Neural cell (in vitro differentiated cells): ENCODE data around the gene NEDD4L. TPM values are rescaled to one million over a fixed set of nuclear protein-coding genes. Genes with fewer than 3 reads are reported as not detected.
A peak's percentile ranks its signal among the peaks of the same experiment; 100 is the strongest.

Experiments used
- H2AFZ ChIP-seq: fragments of 200-600, 300-800 bp; sonication (generic), shearing (Covaris generic); 2 replicates; pipeline ENCODE4 v1.6.0; 2014; ENCODE audit warnings: low read depth, mild to moderate bottlenecking, antibody characterized with exemption, low read length, moderate library complexity
- H3F3A ChIP-seq: fragments of 200-600 bp; shearing (Covaris generic); 2 replicates; pipeline ENCODE4 v1.6.1; 2016; ENCODE audit warnings: mild to moderate bottlenecking, moderate library complexity, mixed read lengths, antibody characterized with exemption, low read length; ENCODE audit not compliant: insufficient read depth, poor library complexity, severe bottlenecking
- H3K27ac ChIP-seq: fragments of 200-600, 300-800 bp; sonication (generic), shearing (Covaris generic); 2 replicates; pipeline ENCODE4 v1.5.1; 2014; ENCODE audit warnings: mild to moderate bottlenecking, low read length, moderate library complexity
- H3K27me3 ChIP-seq: fragments of 300-800, 200-600 bp; sonication (generic), shearing (Covaris generic); 2 replicates; pipeline ENCODE4 v1.6.0; 2014; ENCODE audit warnings: mild to moderate bottlenecking, low read depth, low read length, moderate library complexity; ENCODE audit not compliant: insufficient read depth
- H3K36me3 ChIP-seq: fragments of 300-800, 200-600 bp; sonication (generic), shearing (Covaris generic); 2 replicates; pipeline ENCODE4 v1.5.1; 2014; ENCODE audit warnings: mild to moderate bottlenecking, antibody characterized with exemption, low read length, moderate library complexity; ENCODE audit not compliant: insufficient read depth
- H3K4me2 ChIP-seq: fragments of 300-800, 200-600 bp; sonication (generic), shearing (Covaris generic); 2 replicates; pipeline ENCODE4 v1.6.0; 2014; ENCODE audit warnings: mild to moderate bottlenecking, low read length
- H3K4me3 ChIP-seq: fragments of 300-800, 200-600 bp; sonication (generic), shearing (Covaris generic); 2 replicates; pipeline ENCODE4 v1.5.1; 2014; ENCODE audit warnings: mild to moderate bottlenecking, low read length, moderate library complexity
- H3K79me2 ChIP-seq: fragments of 200-600 bp; shearing (Covaris generic); replicated peaks from 2 replicates; pipeline ENCODE4 v1.6.0; 2014; ENCODE audit warnings: mild to moderate bottlenecking, low read length, moderate library complexity; ENCODE audit not compliant: insufficient read depth
- H3K9ac ChIP-seq: fragments of 300-800, 200-600 bp; sonication (generic), shearing (Covaris generic); 2 replicates; pipeline ENCODE4 v1.6.1; 2016; ENCODE audit warnings: mild to moderate bottlenecking, low read length, mixed read lengths
- H3K9me2 ChIP-seq: fragments of 200-600 bp; shearing (Covaris generic); 2 replicates; pipeline ENCODE4 v1.6.1; 2016; ENCODE audit warnings: mild to moderate bottlenecking, low read length, mixed read lengths; ENCODE audit not compliant: insufficient read depth
- H3K9me3 ChIP-seq: fragments of 200-600, 300-800 bp; sonication (generic), shearing (Covaris generic); 2 replicates; pipeline ENCODE4 v1.6.1; 2016; ENCODE audit warnings: mild to moderate bottlenecking, mixed run types, low read length, moderate library complexity, mixed read lengths
- H4K20me1 ChIP-seq: fragments of 200-600 bp; shearing (Covaris generic); 2 replicates; pipeline ENCODE4 v1.6.1; 2016; ENCODE audit warnings: mild to moderate bottlenecking, mixed run types; ENCODE audit not compliant: insufficient read depth
- EP300 ChIP-seq: fragments of 450-650 bp; conservative IDR thresholded peaks from 2 replicates; pipeline ENCODE4 v1.6.1; 2014; ENCODE audit warnings: antibody characterized with exemption, mild to moderate bottlenecking, moderate library complexity; ENCODE audit not compliant: poor library complexity, severe bottlenecking
- EZH2 ChIP-seq: fragments of 200-600, 300-800 bp; shearing (Covaris generic), sonication (generic); IDR thresholded peaks from 2 replicates; pipeline ENCODE4 v1.6.1; 2014; ENCODE audit warnings: antibody characterized with exemption, low read length, borderline replicate concordance, mild to moderate bottlenecking; ENCODE audit not compliant: insufficient read depth, poor library complexity, severe bottlenecking
- MXI1 ChIP-seq: fragments of 450-650 bp; conservative IDR thresholded peaks from 2 replicates; pipeline ENCODE4 v1.6.1; 2014; ENCODE audit warnings: antibody characterized with exemption, mild to moderate bottlenecking; ENCODE audit not compliant: poor library complexity, severe bottlenecking
- POLR2AphosphoS5 ChIP-seq: IDR thresholded peaks from 2 replicates; pipeline ENCODE4 v1.6.1; 2012
- RAD21 ChIP-seq: fragments of 450-650 bp; conservative IDR thresholded peaks from 2 replicates; pipeline ENCODE4 v1.6.1; 2014; ENCODE audit warnings: antibody characterized with exemption, mild to moderate bottlenecking, moderate library complexity
- SMC3 ChIP-seq: fragments of 450-650 bp; conservative IDR thresholded peaks from 2 replicates; pipeline ENCODE4 v1.6.1; 2014; ENCODE audit warnings: antibody characterized with exemption, mild to moderate bottlenecking, moderate library complexity; ENCODE audit not compliant: poor library complexity
- TAF1 ChIP-seq: IDR thresholded peaks from 2 replicates; pipeline ENCODE4 v1.6.1; 2012; ENCODE audit warnings: low read depth
- polyA plus RNA-seq: library from polyadenylated mRNA; depleted of rRNA; stranded (reverse); fragments of >200 nt; gene quantifications from 2 replicates; pipeline ENCODE4 v1.2.3, GENCODE V29; 2014
- TF ChIP-seq, protein P1 (sequence below): IDR thresholded peaks from 2 replicates; pipeline ENCODE4 v1.6.1; 2012; ENCODE audit warnings: borderline replicate concordance
- TF ChIP-seq, protein P2 (sequence below): fragments of 450-650 bp; IDR thresholded peaks from 2 replicates; pipeline ENCODE4 v1.5.1; 2014; ENCODE audit warnings: antibody characterized with exemption, mild to moderate bottlenecking, moderate library complexity; ENCODE audit not compliant: poor library complexity, severe bottlenecking

NEDD4L gene
- polyA plus RNA-seq, 1 donor from 2014 or later: 97.9 TPM

DNA sequence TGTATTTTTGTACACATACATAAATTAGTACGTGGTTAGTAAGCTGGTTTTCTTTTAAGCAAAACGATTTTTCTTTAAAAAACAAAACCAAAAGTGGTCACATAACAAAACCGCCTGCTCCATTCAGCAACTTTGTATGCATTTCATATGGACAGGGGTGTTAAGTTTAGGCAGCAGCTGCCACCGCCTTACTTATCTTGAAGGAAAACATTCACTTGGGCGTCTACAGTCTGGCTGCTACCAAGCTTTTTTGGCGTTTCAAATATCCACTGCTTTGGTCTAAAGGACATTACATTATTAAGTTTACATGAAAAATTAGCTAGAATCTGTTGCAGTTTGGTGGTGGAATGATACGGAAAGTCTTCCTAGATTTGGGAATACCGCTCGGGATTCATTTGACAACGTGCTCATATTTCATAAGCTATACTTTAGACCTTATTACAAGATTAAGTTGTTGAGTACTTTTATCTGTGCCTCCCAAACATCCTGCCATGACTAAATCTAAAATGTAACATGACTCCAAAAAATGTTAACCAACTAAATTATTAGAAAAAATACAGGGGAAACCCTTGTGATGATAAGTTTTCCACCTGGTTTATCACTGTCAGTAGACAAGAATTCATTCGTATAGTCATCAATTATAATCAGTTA lies 214.8 kb downstream of the NEDD4L start:
- H2AFZ ChIP-seq: no peak overlapping the region
- peaks cover 27% of the 10 kb centered on the region for H3K79me2 ChIP-seq
- H3K27ac ChIP-seq: no peak overlapping the region
- TF ChIP-seq, protein P1, sequence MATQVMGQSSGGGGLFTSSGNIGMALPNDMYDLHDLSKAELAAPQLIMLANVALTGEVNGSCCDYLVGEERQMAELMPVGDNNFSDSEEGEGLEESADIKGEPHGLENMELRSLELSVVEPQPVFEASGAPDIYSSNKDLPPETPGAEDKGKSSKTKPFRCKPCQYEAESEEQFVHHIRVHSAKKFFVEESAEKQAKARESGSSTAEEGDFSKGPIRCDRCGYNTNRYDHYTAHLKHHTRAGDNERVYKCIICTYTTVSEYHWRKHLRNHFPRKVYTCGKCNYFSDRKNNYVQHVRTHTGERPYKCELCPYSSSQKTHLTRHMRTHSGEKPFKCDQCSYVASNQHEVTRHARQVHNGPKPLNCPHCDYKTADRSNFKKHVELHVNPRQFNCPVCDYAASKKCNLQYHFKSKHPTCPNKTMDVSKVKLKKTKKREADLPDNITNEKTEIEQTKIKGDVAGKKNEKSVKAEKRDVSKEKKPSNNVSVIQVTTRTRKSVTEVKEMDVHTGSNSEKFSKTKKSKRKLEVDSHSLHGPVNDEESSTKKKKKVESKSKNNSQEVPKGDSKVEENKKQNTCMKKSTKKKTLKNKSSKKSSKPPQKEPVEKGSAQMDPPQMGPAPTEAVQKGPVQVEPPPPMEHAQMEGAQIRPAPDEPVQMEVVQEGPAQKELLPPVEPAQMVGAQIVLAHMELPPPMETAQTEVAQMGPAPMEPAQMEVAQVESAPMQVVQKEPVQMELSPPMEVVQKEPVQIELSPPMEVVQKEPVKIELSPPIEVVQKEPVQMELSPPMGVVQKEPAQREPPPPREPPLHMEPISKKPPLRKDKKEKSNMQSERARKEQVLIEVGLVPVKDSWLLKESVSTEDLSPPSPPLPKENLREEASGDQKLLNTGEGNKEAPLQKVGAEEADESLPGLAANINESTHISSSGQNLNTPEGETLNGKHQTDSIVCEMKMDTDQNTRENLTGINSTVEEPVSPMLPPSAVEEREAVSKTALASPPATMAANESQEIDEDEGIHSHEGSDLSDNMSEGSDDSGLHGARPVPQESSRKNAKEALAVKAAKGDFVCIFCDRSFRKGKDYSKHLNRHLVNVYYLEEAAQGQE: no peak
- TF ChIP-seq RAD21 (no peak), TAF1 (no peak), EZH2 (no peak), SMC3 (no peak), MXI1 (no peak), POLR2AphosphoS5 (no peak)
- TF ChIP-seq, protein P2, sequence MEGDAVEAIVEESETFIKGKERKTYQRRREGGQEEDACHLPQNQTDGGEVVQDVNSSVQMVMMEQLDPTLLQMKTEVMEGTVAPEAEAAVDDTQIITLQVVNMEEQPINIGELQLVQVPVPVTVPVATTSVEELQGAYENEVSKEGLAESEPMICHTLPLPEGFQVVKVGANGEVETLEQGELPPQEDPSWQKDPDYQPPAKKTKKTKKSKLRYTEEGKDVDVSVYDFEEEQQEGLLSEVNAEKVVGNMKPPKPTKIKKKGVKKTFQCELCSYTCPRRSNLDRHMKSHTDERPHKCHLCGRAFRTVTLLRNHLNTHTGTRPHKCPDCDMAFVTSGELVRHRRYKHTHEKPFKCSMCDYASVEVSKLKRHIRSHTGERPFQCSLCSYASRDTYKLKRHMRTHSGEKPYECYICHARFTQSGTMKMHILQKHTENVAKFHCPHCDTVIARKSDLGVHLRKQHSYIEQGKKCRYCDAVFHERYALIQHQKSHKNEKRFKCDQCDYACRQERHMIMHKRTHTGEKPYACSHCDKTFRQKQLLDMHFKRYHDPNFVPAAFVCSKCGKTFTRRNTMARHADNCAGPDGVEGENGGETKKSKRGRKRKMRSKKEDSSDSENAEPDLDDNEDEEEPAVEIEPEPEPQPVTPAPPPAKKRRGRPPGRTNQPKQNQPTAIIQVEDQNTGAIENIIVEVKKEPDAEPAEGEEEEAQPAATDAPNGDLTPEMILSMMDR: no peak
- H3K4me2 ChIP-seq: no peak overlapping the region
- no peaks in the 10 kb centered on the region for H3K27me3 ChIP-seq
- peaks cover 3% of the 10 kb centered on the region for H4K20me1 ChIP-seq
- no peak overlapping the region for H3K4me3 ChIP-seq
- H3F3A ChIP-seq: peaks cover 3% of the 10 kb centered on the region
- no peaks in the 10 kb centered on the region for H3K9me3 ChIP-seq
- no peaks in the 10 kb centered on the region for H3K9me2 ChIP-seq
- no peak overlapping the region for H3K9ac ChIP-seq
- no peaks in the 10 kb centered on the region for H3K36me3 ChIP-seq

DNA sequence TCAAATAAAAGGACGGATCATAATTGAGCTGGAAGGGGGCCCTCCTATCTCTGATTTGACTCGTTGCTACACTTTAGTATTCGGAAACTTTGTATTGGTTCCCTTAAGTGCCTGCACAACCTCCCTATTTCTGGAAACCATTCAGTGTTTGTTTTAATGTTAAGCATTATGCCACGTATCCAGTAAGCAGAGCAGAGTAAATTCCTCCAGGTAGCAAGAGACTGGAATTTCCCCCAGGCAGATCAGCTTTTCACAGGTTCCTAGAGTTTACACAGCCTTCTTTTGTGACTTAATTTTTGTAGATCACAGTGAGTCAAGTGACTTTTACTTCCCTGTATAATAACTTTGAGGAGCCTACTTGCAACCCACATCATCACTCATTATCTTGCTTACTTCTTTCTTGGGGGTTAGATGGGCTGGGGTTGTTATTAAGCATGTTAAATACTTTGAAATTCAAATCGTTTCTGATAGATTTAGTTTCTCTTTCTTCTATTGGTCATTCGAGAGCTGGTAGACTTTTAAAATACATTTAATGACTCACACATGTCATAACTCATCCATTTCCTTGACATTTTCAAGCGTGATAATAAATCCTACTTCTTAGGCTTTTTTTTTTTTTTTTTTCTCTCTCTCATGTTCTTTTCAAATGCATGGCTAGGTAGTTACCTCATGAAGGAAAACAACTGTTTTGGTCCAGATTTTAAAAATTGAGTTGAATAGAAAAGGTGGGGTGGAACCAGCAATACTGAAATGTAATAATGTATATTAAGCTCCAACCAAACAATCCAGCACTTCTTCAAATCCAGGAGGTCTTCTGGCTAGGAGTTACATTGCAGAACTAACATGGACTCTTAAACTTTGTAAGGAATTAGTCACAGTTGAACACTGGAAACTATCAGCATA lies 219.3 kb downstream of the NEDD4L start:
- no peaks in the 10 kb centered on the region for H3K36me3 ChIP-seq
- no peak for TF ChIP-seq RAD21
- peak; percentile 38 for TF ChIP-seq EP300
- no peak overlapping the region for H2AFZ ChIP-seq
- H3K9ac ChIP-seq: no peak overlapping the region
- peaks cover 8% of the 10 kb centered on the region for H3F3A ChIP-seq
- peaks cover 27% of the 10 kb centered on the region for H3K79me2 ChIP-seq
- H3K9me3 ChIP-seq: no peaks in the 10 kb centered on the region
- no peaks in the 10 kb centered on the region for H4K20me1 ChIP-seq
- H3K27me3 ChIP-seq: no peaks in the 10 kb centered on the region
- H3K9me2 ChIP-seq: no peaks in the 10 kb centered on the region
- H3K4me3 ChIP-seq: no peak overlapping the region
- no peak overlapping the region for H3K27ac ChIP-seq
- H3K4me2 ChIP-seq: no peak overlapping the region
